A549 (cell line): Measurements from ENCODE around the gene SYNGR2. TPM values are rescaled to one million over a fixed set of nuclear protein-coding genes. Genes with fewer than 3 reads are reported as not detected.

ENCODE experiments used
- ATAC-seq, 2 experiments: fragments of 200-7000 bp in 1 of 2; fragments of >200 bp in 1 of 2; cut with Nextera tagmentation in 1 of 2; cut with Tn5 transposase in 1 of 2; 3 replicates each; pipeline versions ENCODE4 v1.8.0 to v1.9.1; 2018 to 2020; ENCODE audit warnings: mild to moderate bottlenecking in 1 of 2, moderate library complexity in 1 of 2
- CTCF ChIA-PET: fragments of 300-600 bp; sonication (Branson Sonifier 250); formaldehyde crosslinking; extraction: SDS; loops from one replicate; lab custom pipeline; 2021; ENCODE audit warnings: antibody characterized with exemption, inconsistent platforms; lab: Yijun Ruan, JAX
- POLR2A ChIA-PET: fragments of 350-600 bp; formaldehyde crosslinking; extraction: SDS; loops from one replicate; lab custom pipeline; 2021; ENCODE audit warnings: antibody characterized with exemption, inconsistent platforms; lab: Yijun Ruan, JAX
- DNase-seq, 2 experiments: peaks; one replicate each; pipeline versions ENCODE4 v3.0.0 to v3.0.0-alpha.2; 2011 to 2016; ENCODE audit warnings: low read depth in 1 of 2, low spot score in 1 of 2
- FAIRE-seq: peaks from 2 replicates; lab custom pipeline; 2011; peaks lifted over from hg19 to GRCh38; lab: Jason Lieb, UNC
- H3K27ac ChIP-seq, 2 experiments: fragments of >200 bp; sonication (Bioruptor Twin); formaldehyde crosslinking; 3 replicates each; pipeline ENCODE4 v1.5.1; 2016 to 2017
- H3K4me1 ChIP-seq: fragments of >200 bp; sonication (Bioruptor Twin); formaldehyde crosslinking; 3 replicates; pipeline ENCODE4 v1.6.1; 2016
- H3K4me2 ChIP-seq: fragments of >200 bp; sonication (Bioruptor Twin); formaldehyde crosslinking; 3 replicates; pipeline ENCODE4 v1.6.1; 2016
- H3K4me3 ChIP-seq: fragments of >200 bp; sonication (Bioruptor Twin); formaldehyde crosslinking; 3 replicates; pipeline ENCODE4 v1.5.1; 2016
- H3K9me3 ChIP-seq: fragments of >200 bp; sonication (Bioruptor Twin); formaldehyde crosslinking; 3 replicates; pipeline ENCODE4 v1.6.1; 2016
- BCL3 ChIP-seq: fragments of >200 bp; sonication (Bioruptor Twin); formaldehyde crosslinking; IDR thresholded peaks from 3 replicates; pipeline ENCODE4 v1.6.1; 2016
- CBX2 ChIP-seq: fragments of 200-600 bp; sonication (generic); IDR thresholded peaks from 2 replicates; pipeline ENCODE4 v1.6.1; 2016; ENCODE audit warnings: low read depth, mild to moderate bottlenecking, borderline replicate concordance
- CBX8 ChIP-seq: fragments of 200-600 bp; sonication (generic); IDR thresholded peaks from 2 replicates; pipeline ENCODE4 v1.6.1; 2016
- CHD2 ChIP-seq: fragments of 150-350 bp; IDR thresholded peaks from 2 replicates; pipeline ENCODE4 v1.6.1; 2014; ENCODE audit warnings: low read length; ENCODE audit not compliant: partially characterized antibody
- EHMT2 ChIP-seq: fragments of 200-600 bp; sonication (generic); IDR thresholded peaks from 2 replicates; pipeline ENCODE4 v1.6.1; 2016; ENCODE audit warnings: antibody characterized with exemption, low read depth, mild to moderate bottlenecking, moderate library complexity
- EP300 ChIP-seq, 2 experiments: fragments of >200 bp; sonication (Bioruptor Twin); formaldehyde crosslinking; IDR thresholded peaks; 2 replicates in 1 of 2; 3 replicates in 1 of 2; pipeline ENCODE4 v1.6.1; 2016 to 2017
- ESRRA ChIP-seq: fragments of 150-350 bp; IDR thresholded peaks from 2 replicates; pipeline ENCODE4 v1.6.1; 2014; ENCODE audit warnings: mild to moderate bottlenecking, low read length, borderline replicate concordance
- FOSB ChIP-seq: fragments of 250-450 bp; sonication (Bioruptor Pico); IDR thresholded peaks from 2 replicates; pipeline ENCODE4 v1.5.0; 2020; ENCODE audit warnings: mild to moderate bottlenecking, moderate library complexity
- FOSL2 ChIP-seq, 2 experiments: fragments of 450-650 bp in 1 of 2; fragments of >200 bp in 1 of 2; sonication (Bioruptor Twin) in 1 of 2; formaldehyde crosslinking; IDR thresholded peaks; 2 replicates each; pipeline versions ENCODE4 v1.5.0 to v1.6.1; 2016 to 2020; ENCODE audit warnings: mild to moderate bottlenecking in 1 of 2, moderate library complexity in 1 of 2
- GATA3 ChIP-seq: IDR thresholded peaks from 2 replicates; pipeline ENCODE4 v1.6.1; 2012; ENCODE audit warnings: borderline replicate concordance
- HEYL ChIP-seq: fragments of 250-450 bp; sonication (Bioruptor Pico); IDR thresholded peaks from 2 replicates; pipeline ENCODE4 v1.8.0; 2021; ENCODE audit warnings: mild to moderate bottlenecking, moderate library complexity
- HMGXB4 ChIP-seq: fragments of 250-450 bp; sonication (Bioruptor Pico); IDR thresholded peaks from 2 replicates; pipeline ENCODE4 v1.5.0; 2021; ENCODE audit warnings: mild to moderate bottlenecking, moderate library complexity, borderline replicate concordance
- HOXA7 ChIP-seq: fragments of 250-450 bp; sonication (Bioruptor Pico); IDR thresholded peaks from 2 replicates; pipeline ENCODE4 v1.5.0; 2020; ENCODE audit warnings: mild to moderate bottlenecking, moderate library complexity
- JUN ChIP-seq, 2 experiments: fragments of >200 bp; sonication (Bioruptor Twin); formaldehyde crosslinking; IDR thresholded peaks; 2 replicates in 1 of 2; 3 replicates in 1 of 2; pipeline ENCODE4 v1.6.1; 2016 to 2017
- MAFK ChIP-seq: fragments of 450-650 bp; IDR thresholded peaks from 2 replicates; pipeline ENCODE4 v1.6.1; 2014; ENCODE audit not compliant: partially characterized antibody
- MAX ChIP-seq: IDR thresholded peaks from 2 replicates; pipeline ENCODE4 v1.6.1; 2012
- NR3C1 ChIP-seq: fragments of >200 bp; sonication (Bioruptor Twin); formaldehyde crosslinking; IDR thresholded peaks from 3 replicates; pipeline ENCODE4 v1.6.1; 2017
- PBX3 ChIP-seq: IDR thresholded peaks from 2 replicates; pipeline ENCODE4 v1.6.1; 2012
- PHF8 ChIP-seq: fragments of 200-600 bp; sonication (generic); IDR thresholded peaks from 2 replicates; pipeline ENCODE4 v1.6.1; 2016; ENCODE audit warnings: low read depth, mild to moderate bottlenecking, antibody characterized with exemption, moderate library complexity, borderline replicate concordance
- POLR2AphosphoS2 ChIP-seq: conservative IDR thresholded peaks from 2 replicates; pipeline ENCODE4 v1.6.1; 2012; ENCODE audit warnings: low read length, improper control_type of control experiment, inconsistent platforms
- RAD21 ChIP-seq, 2 experiments: fragments of >200 bp in 1 of 2; sonication (Bioruptor Twin) in 1 of 2; formaldehyde crosslinking in 1 of 2; IDR thresholded peaks in 1 of 2; conservative IDR thresholded peaks in 1 of 2; 2 replicates in 1 of 2; 3 replicates in 1 of 2; pipeline ENCODE4 v1.6.1; 2012 to 2018; ENCODE audit warnings: inconsistent platforms in 1 of 2
- RARB ChIP-seq: fragments of 250-450 bp; sonication (Bioruptor Pico); IDR thresholded peaks from 2 replicates; pipeline ENCODE4 v1.8.0; 2021; ENCODE audit warnings: mild to moderate bottlenecking, moderate library complexity
- TP53 ChIP-seq: fragments of 250-450 bp; sonication (Bioruptor Pico); IDR thresholded peaks from 2 replicates; pipeline ENCODE4 v1.5.0; 2021; ENCODE audit warnings: mild to moderate bottlenecking, moderate library complexity
- ZFP36 ChIP-seq: fragments of 450-650 bp; IDR thresholded peaks from 2 replicates; pipeline ENCODE4 v1.6.1; 2014; ENCODE audit warnings: borderline replicate concordance; ENCODE audit not compliant: partially characterized antibody
- ZNF302 ChIP-seq: fragments of 250-450 bp; sonication (Bioruptor Pico); IDR thresholded peaks from 2 replicates; pipeline ENCODE4 v1.9.0; 2021; ENCODE audit warnings: inconsistent platforms, mild to moderate bottlenecking, moderate library complexity
- WGBS: methylation state at CpG from one replicate; pipeline ENCODE4 v1.1.6; 2017; ENCODE audit errors: missing lambda C conversion rate; 5-methylcytosine and 5-hydroxymethylcytosine counted together
- polyA plus RNA-seq, 4 experiments: library from polyadenylated mRNA; depleted of rRNA in 3 of 4; stranded (reverse); fragments of >200 nt; fragmentation: RNase III in 1 of 4; extraction: RNeasy Plus Mini Kit Qiagen cat#74134 plus additional on column Dnase treatment in 1 of 4; gene quantifications; 2 replicates in 3 of 4; 3 replicates in 1 of 4; pipeline ENCODE4 v1.2.3, GENCODE V29; 2011 to 2017

SYNGR2 gene
- polyA plus RNA-seq, 2 of the 4 experiments (the other 2 are of a cell fraction), result 102 to 113 TPM

- no peak for FAIRE-seq
- peaks cover 14% of the 10 kb centered on the region for H3K4me1 ChIP-seq
- H3K9me3 ChIP-seq, result no peaks in the 10 kb centered on the region
- no peak overlapping the region for H3K27ac ChIP-seq
- H3K4me3 ChIP-seq, result no peak overlapping the region
- no peak for DNase-seq
- ChIA-PET CTCF (interaction anchor here (0.9 to 13.7 kb wide), 8 partner anchors 13 to 306 kb away, joined by 3 to 164 read pairs (median 15); no protein-coding TSS in a partner anchor), POLR2A (interaction anchor here (1.0 kb wide), 1 partner anchor 51 kb away, joined by 3 read pairs; no protein-coding TSS in a partner anchor)
- no peak overlapping the region for H3K4me2 ChIP-seq
- no peak for ATAC-seq
- no peak for TF ChIP-seq PBX3
- TF ChIP-seq CBX2, result no peak
- TF ChIP-seq EHMT2, result no peak
- TF ChIP-seq HMGXB4, result no peak
- no peak for TF ChIP-seq FOSL2 (IDR thresholded peaks at IDR 0.05)
- TF ChIP-seq FOSL2 (CRISPR knock-in tag; IDR thresholded peaks at IDR 0.05), result no peak
- TF ChIP-seq, all 56 proteins: peak for 0
- 91% methylated on average over 23 of the region's 25 CpGs for whole genome bisulfite sequencing
These were observed 42.1 kb upstream of the SYNGR2 start for GRCh38 chr17:78125976-78126894.

- Histone ChIP-seq H3K9me3 (no peaks in the 10 kb centered on the region), H3K27ac (no peak overlapping the region; a peak in 1 of 6 replicates), H3K4me2 (peak overlapping the region; percentile 98; the same call in 2 of the 3 replicates), H3K4me3 (no peak overlapping the region)
- ATAC-seq, result no peak
- CTCF ChIA-PET, result interaction anchor here (1.0 to 13.7 kb wide), 6 partner anchors 9 to 49 kb away, joined by 3 to 164 read pairs (median 16); no protein-coding TSS in a partner anchor
- TF ChIP-seq PHF8 (no peak), EP300 (IDR thresholded peaks at IDR 0.05) (no peak), TP53 (no peak), MAX (no peak), ZNF302 (no peak), RARB (CRISPR knock-in tag) (no peak), NR3C1 (no peak), FOSB (CRISPR knock-in tag) (no peak), HEYL (no peak), ZFP36 (no peak)
- TF ChIP-seq, all 56 proteins: peak for 0
- FAIRE-seq (no peak), DNase-seq (no peak)
- H3K4me1 ChIP-seq, result peaks cover 14% of the 10 kb centered on the region
- POLR2A ChIA-PET, result interaction anchor here (1.0 kb wide), 1 partner anchor 50 kb away, joined by 3 read pairs; no protein-coding TSS in a partner anchor
- WGBS, result 92% methylated on average over 4 of the region's 6 CpGs
These were observed 41.5 kb upstream of the SYNGR2 start for GRCh38 chr17:78126895-78127238.

GRCh38 chr17:78127239-78127887 is 41.0 kb upstream of the SYNGR2 start:
- Histone ChIP-seq H3K4me3 (peak overlapping the region; percentile 79), H3K4me1 (peaks cover 14% of the 10 kb centered on the region), H3K27ac (peak overlapping the region; percentile 77 to 93; a peak in 4 of 6 replicates), H3K4me2 (peak overlapping the region; percentile 98), H3K9me3 (no peaks in the 10 kb centered on the region)
- ChIA-PET POLR2A (interaction anchor here (1.1 to 1.7 kb wide), 3 partner anchors 11 to 42 kb away, joined by 3 to 7 read pairs (median 4); no protein-coding TSS in a partner anchor), CTCF (interaction anchor here (0.6 to 13.7 kb wide), 8 partner anchors 9 to 62 kb away, joined by 3 to 164 read pairs (median 6); partner anchors contain the start of gene TK1)
- DNase-seq, result no peak
- FAIRE-seq, result no peak
- 85% methylated on average over 20 of the region's 25 CpGs for WGBS
- peak in 1 of 2 experiments; percentile 31; a peak in 4 of 6 replicates for ATAC-seq
- TF ChIP-seq CHD2, result no peak
- TF ChIP-seq FOSB (CRISPR knock-in tag), result no peak
- no peak for TF ChIP-seq CBX8
- TF ChIP-seq POLR2AphosphoS2, result no peak
- no peak for TF ChIP-seq GATA3
- TF ChIP-seq HOXA7 (CRISPR knock-in tag), result no peak
- TF ChIP-seq MAX, result no peak
- no peak for TF ChIP-seq EHMT2
- no peak for TF ChIP-seq HEYL
- TF ChIP-seq PBX3, result no peak
- TF ChIP-seq BCL3, result no peak
- no peak for TF ChIP-seq JUN (IDR thresholded peaks at IDR 0.05)
- TF ChIP-seq ESRRA, result no peak
- TF ChIP-seq RAD21 (conservative IDR thresholded peaks at IDR 0.05 in 1 of 2, IDR thresholded peaks at IDR 0.05 in 1 of 2), result no peak
- TF ChIP-seq MAFK, result no peak
